IMR-90 (cell line): ENCODE results near the gene HES7. TPM values are rescaled to one million over a fixed set of nuclear protein-coding genes. Genes with fewer than 3 reads are reported as not detected.
"Not testable (repeated sequence)": the region's sequence is repeated elsewhere in the genome, so short reads cannot be mapped to it uniquely, and the experiment has no call there.

Source experiments
- ATAC-seq: fragments of 200-7000 bp; cut with Tn5 transposase; 2 replicates; pipeline ENCODE4 v1.9.1; 2020; ENCODE audit warnings: low read depth, mild to moderate bottlenecking, moderate library complexity
- BruUV-seq: library from RNA; stranded (reverse); fragments of 400-500 nt; replicated peaks from 2 replicates; lab custom pipeline; 2021; lab: Mats Ljungman, UMichigan
- CTCF ChIA-PET: fragments of 300-600 bp; formaldehyde crosslinking; extraction: SDS; loops from one replicate; lab custom pipeline; 2021; ENCODE audit warnings: antibody characterized with exemption; lab: Yijun Ruan, JAX
- POLR2A ChIA-PET: fragments of 300-600 bp; sonication (Branson Sonifier 250); formaldehyde crosslinking; loops from one replicate; lab custom pipeline; 2022; ENCODE audit warnings: antibody characterized with exemption; ENCODE audit not compliant: unreplicated experiment; lab: Charles Lee
- DNase-seq: peaks from one replicate; pipeline ENCODE4 v3.0.0; 2013
- H2AFZ ChIP-seq: replicated peaks from 2 replicates; pipeline ENCODE3; 2013; ENCODE audit warnings: low read length, mild to moderate bottlenecking; ENCODE audit not compliant: poor library complexity
- H2AK5ac ChIP-seq: 2 replicates; pipeline ENCODE4 v1.6.1; 2013; ENCODE audit warnings: low read depth, low read length, inconsistent platforms
- H2AK9ac ChIP-seq: replicated peaks from 2 replicates; pipeline ENCODE3; 2013; ENCODE audit warnings: mild to moderate bottlenecking, low read depth, low read length, moderate library complexity; ENCODE audit not compliant: poor library complexity
- H2BK120ac ChIP-seq: 2 replicates; pipeline ENCODE4 v1.6.1; 2013; ENCODE audit warnings: low read depth, low read length, inconsistent platforms
- H2BK15ac ChIP-seq: 3 replicates; pipeline ENCODE4 v1.6.1; 2013; ENCODE audit warnings: low read depth, low read length, inconsistent platforms
- H2BK20ac ChIP-seq: 2 replicates; pipeline ENCODE4 v1.6.1; 2013; ENCODE audit warnings: low read depth, mild to moderate bottlenecking, inconsistent platforms, low read length, moderate library complexity
- H2BK5ac ChIP-seq: 2 replicates; pipeline ENCODE4 v1.6.1; 2013; ENCODE audit warnings: mild to moderate bottlenecking, low read depth, low read length, inconsistent platforms; ENCODE audit not compliant: poor library complexity, severe bottlenecking
- H3K14ac ChIP-seq: replicated peaks from 2 replicates; pipeline ENCODE4 v1.6.1; 2013; ENCODE audit warnings: low read depth, low read length, inconsistent platforms
- H3K18ac ChIP-seq: 2 replicates; pipeline ENCODE4 v1.6.1; 2013; ENCODE audit warnings: low read depth, low read length, control low read depth
- H3K23ac ChIP-seq: 2 replicates; pipeline ENCODE4 v1.6.1; 2013; ENCODE audit warnings: low read depth, low read length, inconsistent platforms
- H3K27ac ChIP-seq: 2 replicates; pipeline ENCODE4 v1.5.1; 2013; ENCODE audit warnings: mild to moderate bottlenecking, control low read depth, low read length; ENCODE audit not compliant: insufficient read depth
- H3K27me3 ChIP-seq: 2 replicates; pipeline ENCODE4 v1.6.1; 2013; ENCODE audit warnings: low read length; ENCODE audit not compliant: control insufficient read depth, insufficient read depth
- H3K36me3 ChIP-seq: 2 replicates; pipeline ENCODE4 v1.6.1; 2013; ENCODE audit warnings: low read length, mixed read lengths; ENCODE audit not compliant: control insufficient read depth, insufficient read depth
- H3K4ac ChIP-seq: 2 replicates; pipeline ENCODE4 v1.6.1; 2013; ENCODE audit warnings: low read depth, low read length, inconsistent platforms
- H3K4me1 ChIP-seq: 2 replicates; pipeline ENCODE4 v1.6.1; 2013; ENCODE audit warnings: low read length, mixed read lengths; ENCODE audit not compliant: control insufficient read depth, insufficient read depth
- H3K4me2 ChIP-seq: 2 replicates; pipeline ENCODE4 v1.6.1; 2013; ENCODE audit warnings: low read depth, mild to moderate bottlenecking, control low read depth, low read length, moderate library complexity
- H3K4me3 ChIP-seq: 2 replicates; pipeline ENCODE4 v1.5.1; 2013; ENCODE audit warnings: low read depth, mild to moderate bottlenecking, control low read depth, low read length, moderate library complexity; ENCODE audit not compliant: insufficient read depth
- H3K56ac ChIP-seq: 2 replicates; pipeline ENCODE4 v1.6.1; 2013; ENCODE audit warnings: low read length, inconsistent platforms; ENCODE audit not compliant: insufficient read depth; ENCODE audit errors: extremely low read depth
- H3K79me1 ChIP-seq, 2 experiments: 2 replicates each; pipeline ENCODE4 v1.6.1; 2013; ENCODE audit warnings: low read length in 2 of 2, inconsistent platforms in 1 of 2, low read depth in 1 of 2
- H3K9ac ChIP-seq: 2 replicates; pipeline ENCODE4 v1.6.1; 2013; ENCODE audit warnings: low read depth, low read length, control low read depth
- H3K9me1 ChIP-seq: 2 replicates; pipeline ENCODE4 v1.6.1; 2013; ENCODE audit warnings: low read length, inconsistent platforms; ENCODE audit not compliant: insufficient read depth
- H3K9me3 ChIP-seq: 2 replicates; pipeline ENCODE4 v1.6.1; 2013; ENCODE audit warnings: low read length; ENCODE audit not compliant: control insufficient read depth, insufficient read depth
- H4K20me1 ChIP-seq: 2 replicates; pipeline ENCODE4 v1.6.1; 2013; ENCODE audit warnings: low read length, inconsistent platforms; ENCODE audit not compliant: insufficient read depth
- H4K5ac ChIP-seq: 2 replicates; pipeline ENCODE4 v1.6.1; 2013; ENCODE audit warnings: mild to moderate bottlenecking, low read depth, low read length, control low read depth
- H4K8ac ChIP-seq, 2 experiments: 2 replicates each; pipeline ENCODE4 v1.6.1; 2013; ENCODE audit warnings: low read depth in 2 of 2, low read length in 2 of 2, control low read depth in 1 of 2, inconsistent platforms in 1 of 2
- H4K91ac ChIP-seq: 2 replicates; pipeline ENCODE4 v1.6.1; 2013; ENCODE audit warnings: low read depth, low read length, inconsistent platforms; ENCODE audit not compliant: insufficient read depth
- BHLHE40 ChIP-seq: fragments of 150-350 bp; IDR thresholded peaks from 2 replicates; pipeline ENCODE4 v1.6.1; 2016; ENCODE audit warnings: mild to moderate bottlenecking, low read depth, low read length
- CHD1 ChIP-seq: IDR thresholded peaks from 2 replicates; pipeline ENCODE4 v1.6.1; 2012; ENCODE audit warnings: low read depth, low read length, improper control_type of control experiment
- FOS ChIP-seq: fragments of 150-350 bp; IDR thresholded peaks from 2 replicates; pipeline ENCODE4 v1.6.1; 2016; ENCODE audit warnings: low read depth, low read length
- POLR2A ChIP-seq: IDR thresholded peaks from 2 replicates; pipeline ENCODE4 v1.6.1; 2012; ENCODE audit warnings: mild to moderate bottlenecking, low read depth, low read length
- WGBS, 2 experiments: methylation state at CpG; one replicate each; pipeline versions ENCODE4 v1.1.5 to v1.1.7; 2013; ENCODE audit warnings: missing lambda C conversion rate in 2 of 2; ENCODE audit not compliant: insufficient read length in 1 of 2; ENCODE audit errors: extremely low coverage in 2 of 2; 5-methylcytosine and 5-hydroxymethylcytosine counted together
- dilution Hi-C: fragments of 300-500 bp; cut with HindIII; formaldehyde crosslinking; loops from one replicate; pipeline ENCODE4 v1.14.3; 2018; ENCODE audit warnings: low sequenced_read_pairs; ENCODE audit not compliant: unreplicated experiment
- in situ Hi-C: fragments of 300-500 bp; cut with MboI; formaldehyde crosslinking; loops from 3 replicates; pipeline ENCODE4 v1.14.3; 2019; ENCODE audit warnings: low sequenced_read_pairs, inconsistent platforms, mixed read lengths
- intact Hi-C: fragments of 100-400 bp; cut with micrococcal nuclease; formaldehyde crosslinking; loops from 2 replicates; pipeline ENCODE4 v1.10.0; 2022
- polyA plus RNA-seq, 3 experiments: library from polyadenylated mRNA; depleted of rRNA; stranded (reverse); fragments of >200 nt; gene quantifications; 2 replicates each; pipeline ENCODE4 v1.2.3, GENCODE V29; 2012; ENCODE audit warnings: low replicate concordance in 1 of 3
- total RNA-seq: library from RNA; depleted of rRNA; stranded (reverse); fragments of >200 nt; gene quantifications from 2 replicates; pipeline ENCODE4 v1.2.3, GENCODE V29; 2012

HES7 gene
- total and polyA plus RNA-seq, 2 of the 4 experiments (the other 2 are of a cell fraction): 0.43 TPM; not detected in 1

- TF ChIP-seq BHLHE40 (peak; percentile 94), POLR2A (peak; percentile 100), FOS (no peak), CHD1 (no peak; the same call in 1 of the 2 replicates)
Observed at GRCh38 chr17:8173056-8173870, 49.4 kb upstream of the HES7 start (continued).

DNA sequence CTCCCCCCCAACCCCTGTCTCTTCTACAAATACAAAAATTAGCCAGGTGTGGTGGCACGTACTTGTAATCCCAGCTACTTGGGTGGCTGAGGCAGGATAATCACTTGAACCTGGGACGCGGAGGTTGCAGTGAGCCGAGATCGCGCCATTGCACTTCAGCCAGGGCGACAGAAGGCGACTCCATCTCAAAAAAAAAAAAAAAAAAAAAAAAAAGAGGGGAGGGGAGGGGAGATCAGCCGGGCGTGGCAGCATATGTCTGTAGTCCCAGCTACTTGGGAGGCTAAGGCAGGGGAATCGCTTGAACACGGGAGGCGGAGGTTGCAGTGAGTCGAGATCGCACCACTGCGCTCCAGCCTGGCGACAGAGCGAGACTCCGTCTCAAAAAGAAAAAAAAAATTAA is 46.3 kb upstream of the HES7 start:
- in situ Hi-C loops: loop anchor here (25.0 kb wide), 1 partner anchor 933 kb away; the partner anchor contains the start of genes DVL2, GABARAP and PHF23
- H3K14ac ChIP-seq, CTCF ChIA-PET: not testable (repeated sequence)

More for the DNA sequence above, 46.3 kb upstream of the HES7 start:
- H2AK5ac ChIP-seq, H3K4me2 ChIP-seq, H4K8ac ChIP-seq, H3K36me3 ChIP-seq, ATAC-seq, H3K9me3 ChIP-seq, H3K18ac ChIP-seq, POLR2A ChIA-PET, H3K9ac ChIP-seq, H4K91ac ChIP-seq, H2BK15ac ChIP-seq, H3K23ac ChIP-seq, H3K4ac ChIP-seq, H2BK20ac ChIP-seq, H2AK9ac ChIP-seq, H2BK5ac ChIP-seq, H3K9me1 ChIP-seq, H4K20me1 ChIP-seq, H3K27me3 ChIP-seq, BruUV-seq, dilution Hi-C loops, H2BK120ac ChIP-seq, H3K4me1 ChIP-seq, H2AFZ ChIP-seq, H3K4me3 ChIP-seq, H3K27ac ChIP-seq, H4K5ac ChIP-seq, intact Hi-C loops, H3K56ac ChIP-seq, DNase-seq: not testable (repeated sequence)
- WGBS, 2 experiments: no CpG with 5 or more reads among the region's 19 CpGs
- peaks cover 7 to 11% of the 10 kb centered on the region in 2 experiments; a peak in 3 of 4 replicates for H3K79me1 ChIP-seq
